CD4-positive, alpha-beta T cell treated with Interferon gamma for 1 hour (primary cell): ENCODE data around the gene VWA8.
A peak's percentile ranks its signal among the peaks of the same experiment; 100 is the strongest.
"Not testable (repeated sequence)": the region's sequence is repeated elsewhere in the genome, so short reads cannot be mapped to it uniquely, and the experiment has no call there.

Experiments
- DNase-seq: peaks from one replicate; pipeline ENCODE4 v3.0.0-alpha.2; 2020

VWA8 gene

GRCh38 chr13:41608111-41608838, 352.6 kb downstream of the VWA8 start:
- no peak for DNase-seq

DNA sequence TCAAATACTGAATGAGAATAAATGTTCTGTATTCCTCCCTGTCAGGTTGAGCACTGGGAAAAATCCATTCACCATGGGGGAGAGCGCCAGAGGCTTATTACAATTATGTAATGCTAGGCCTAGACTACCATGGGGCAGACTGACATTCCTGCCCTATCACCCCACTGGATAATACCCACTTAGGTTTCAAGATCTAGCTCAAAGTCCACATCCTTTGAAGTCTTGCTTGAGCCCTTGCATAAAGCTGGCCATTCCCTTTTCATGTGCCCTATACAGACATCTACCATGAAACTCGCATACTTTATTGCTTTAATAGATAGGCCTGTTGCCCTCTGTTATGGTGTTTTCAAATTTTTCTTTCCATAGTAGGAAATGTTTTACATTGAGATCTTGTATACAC, 354.3 kb downstream of the VWA8 start:
- no peak for DNase-seq

DNA sequence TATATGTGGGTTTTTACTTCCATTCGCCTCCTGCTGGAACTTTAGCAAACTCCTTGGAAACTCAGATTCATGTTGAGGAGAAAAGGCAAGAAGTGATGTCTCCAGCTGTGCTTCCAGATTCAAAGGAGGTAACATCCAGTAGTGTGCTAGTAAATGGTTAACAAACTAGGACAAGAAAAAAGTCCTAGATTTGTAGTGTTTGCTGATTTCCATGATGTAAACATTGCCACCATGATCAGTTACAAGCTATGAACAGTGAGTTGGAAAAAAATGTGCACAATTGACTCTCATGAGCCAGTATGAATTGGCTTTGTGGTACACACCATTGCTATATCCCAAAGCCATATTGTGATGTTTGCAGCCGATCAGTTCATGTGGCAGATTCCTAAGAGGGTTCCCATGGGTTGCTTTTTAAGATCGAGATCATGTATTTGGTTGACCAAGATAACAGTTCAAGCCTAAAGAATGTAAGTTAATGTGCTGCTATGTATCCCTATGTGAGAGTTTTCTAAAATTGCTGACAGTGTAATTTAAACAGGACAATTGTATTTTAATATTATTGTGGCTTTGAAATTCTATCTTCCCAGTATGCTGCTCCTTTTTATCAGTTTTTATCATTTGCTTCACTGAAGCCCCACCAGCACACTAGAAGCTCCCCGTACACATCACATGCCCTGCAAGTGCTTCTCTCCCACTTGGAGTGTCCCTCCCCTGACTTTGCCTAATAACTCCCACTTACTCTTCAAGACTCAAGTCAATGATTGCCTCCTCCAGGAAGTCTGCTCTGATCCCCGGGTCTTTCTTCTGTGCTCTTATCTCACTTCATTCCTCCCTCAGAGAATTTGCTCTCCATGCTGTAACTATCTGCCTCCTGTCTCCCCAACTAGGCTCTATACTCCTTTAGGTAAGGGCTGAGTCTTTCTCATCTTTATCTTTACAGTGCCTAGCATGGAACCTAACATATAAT, 355.3 kb downstream of the VWA8 start:
- DNase-seq = no peak

GRCh38 chr13:41603917-41604316, 357.0 kb downstream of the VWA8 start:
- DNase-seq = no peak

- DNase-seq = no peak
Measured at GRCh38 chr13:41601718-41602445, 359.0 kb downstream of the VWA8 start.

DNA sequence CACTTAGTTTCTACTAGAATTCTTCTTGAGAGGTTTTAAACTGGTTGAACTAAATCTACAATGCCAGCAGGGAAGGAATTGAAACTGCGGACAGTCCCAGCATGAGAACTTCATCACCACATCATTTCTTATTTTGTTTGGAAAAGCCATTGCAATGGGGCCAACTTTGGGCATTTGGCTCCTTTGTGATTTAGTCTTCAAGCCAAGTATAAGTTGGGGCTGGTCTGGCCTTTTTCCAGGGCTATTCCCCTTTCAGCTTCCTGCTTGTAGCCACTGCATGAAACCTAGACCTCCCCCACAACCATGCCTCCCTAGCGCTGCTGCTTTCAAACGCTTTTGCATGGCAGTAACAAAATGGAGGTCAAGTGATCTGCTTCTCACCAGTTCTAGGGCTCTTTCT, 361.3 kb downstream of the VWA8 start:
- DNase-seq = no peak

DNA sequence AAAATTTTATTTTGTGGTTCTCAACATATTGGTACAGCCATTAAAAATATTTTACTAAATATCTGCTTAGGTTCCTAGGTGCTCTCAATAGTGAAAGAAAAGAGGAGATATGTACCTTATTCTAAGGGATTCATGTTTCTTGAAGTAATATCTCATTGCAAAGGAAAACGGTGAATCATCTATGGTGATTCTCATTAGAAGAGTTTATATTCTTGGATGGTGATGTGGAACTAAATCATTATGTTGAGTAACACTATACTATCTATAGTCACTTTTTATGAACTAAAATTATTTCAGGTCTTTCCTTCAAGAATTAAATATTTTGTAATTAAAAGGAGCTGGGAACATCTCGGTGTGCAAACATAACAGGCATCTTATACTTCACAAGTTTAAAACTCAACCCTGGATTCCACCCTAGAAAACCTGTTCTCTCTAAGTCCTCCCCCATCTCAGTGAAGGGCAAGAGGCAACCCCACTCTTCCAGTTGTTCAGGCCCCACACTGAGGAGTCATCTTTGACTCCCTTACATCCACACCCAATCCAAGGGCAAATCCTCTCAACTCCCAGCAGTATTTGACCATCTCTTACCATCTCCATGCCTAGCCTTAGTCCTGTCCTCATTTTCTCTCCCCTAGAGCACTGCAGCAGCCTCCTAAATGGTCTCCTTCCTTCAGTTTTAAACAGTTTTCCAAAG, 363.4 kb downstream of the VWA8 start:
- no peak for DNase-seq

DNA sequence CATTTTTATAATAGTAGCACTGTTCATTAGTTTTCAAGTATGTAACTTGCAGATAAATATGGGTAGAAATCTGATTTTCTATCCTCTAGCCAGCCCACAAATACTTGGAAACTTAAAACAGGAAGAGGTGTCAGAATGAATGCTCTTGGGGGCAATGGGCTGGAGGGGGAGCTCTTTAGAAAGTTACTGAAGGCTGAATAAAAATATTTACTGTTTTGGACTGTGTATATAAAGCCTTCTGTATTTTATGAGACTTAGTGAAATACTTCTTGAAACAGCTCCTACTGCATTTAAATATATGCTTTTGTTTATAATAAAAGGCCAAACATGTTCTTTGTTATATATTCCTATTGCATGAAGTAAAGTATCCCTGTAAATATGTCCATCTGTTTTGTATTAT, 364.7 kb downstream of the VWA8 start:
- DNase-seq = no peak

DNA sequence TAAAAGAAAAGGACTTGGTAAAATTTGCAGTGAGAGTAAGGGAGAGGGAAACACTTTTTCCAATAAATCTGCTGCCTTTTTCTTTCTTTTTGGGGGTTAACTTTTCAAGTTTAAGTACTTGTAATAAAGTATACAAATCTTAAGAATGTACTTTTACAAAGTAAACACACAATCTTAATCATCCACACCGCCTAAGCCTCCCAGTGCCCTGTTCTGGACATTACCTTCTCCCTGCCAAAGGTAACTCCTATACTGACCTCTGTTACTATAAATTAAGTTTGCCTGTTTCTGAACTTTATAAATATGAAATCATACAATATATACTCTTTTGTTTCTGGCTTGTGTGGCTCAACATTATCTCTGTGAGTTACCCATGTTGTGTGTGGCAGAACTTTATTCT, 365.6 kb downstream of the VWA8 start:
- DNase-seq = no peak

- DNase-seq = no peak
Measured at GRCh38 chr13:41590643-41591042, 370.3 kb downstream of the VWA8 start.

DNA sequence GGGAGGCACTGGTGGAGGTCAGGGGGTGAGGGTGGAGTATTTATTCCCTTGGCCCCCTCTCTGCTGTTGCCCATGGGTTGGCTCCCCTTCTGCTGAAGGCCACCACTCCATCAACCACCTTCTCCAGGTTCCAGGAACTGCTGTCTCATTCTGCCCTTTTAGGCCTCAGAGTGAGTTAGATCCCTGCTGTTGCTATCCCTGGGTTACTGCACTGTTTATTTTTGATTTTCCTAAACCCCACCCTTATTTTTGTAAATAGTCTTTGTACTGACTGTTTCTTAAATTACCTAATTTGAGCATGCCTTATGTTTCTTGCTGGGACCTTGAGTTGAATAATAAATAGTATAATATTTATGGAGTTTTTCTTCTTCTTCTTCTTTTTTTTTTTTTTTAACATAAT, 370.8 kb downstream of the VWA8 start:
- DNase-seq = no peak

DNA sequence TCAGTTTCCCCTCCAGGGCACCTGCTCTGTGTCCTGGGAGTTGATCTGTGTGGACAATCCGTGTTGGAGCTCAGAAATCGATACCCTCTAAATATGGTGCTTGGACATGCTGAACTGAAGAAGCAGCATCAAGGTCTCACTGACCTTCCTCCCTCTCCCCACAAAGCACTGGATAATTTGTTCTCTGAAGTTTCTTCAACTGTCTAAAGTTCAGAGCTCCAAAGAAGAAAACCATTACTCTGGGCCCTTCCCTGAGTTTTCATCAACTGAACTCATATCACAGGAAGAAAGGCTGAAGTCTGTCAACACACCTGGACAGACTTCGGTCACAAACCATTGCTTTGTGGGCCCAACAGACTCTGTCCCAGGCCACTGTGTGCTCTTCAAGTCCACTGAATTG, 371.5 kb downstream of the VWA8 start:
- DNase-seq = no peak

DNA sequence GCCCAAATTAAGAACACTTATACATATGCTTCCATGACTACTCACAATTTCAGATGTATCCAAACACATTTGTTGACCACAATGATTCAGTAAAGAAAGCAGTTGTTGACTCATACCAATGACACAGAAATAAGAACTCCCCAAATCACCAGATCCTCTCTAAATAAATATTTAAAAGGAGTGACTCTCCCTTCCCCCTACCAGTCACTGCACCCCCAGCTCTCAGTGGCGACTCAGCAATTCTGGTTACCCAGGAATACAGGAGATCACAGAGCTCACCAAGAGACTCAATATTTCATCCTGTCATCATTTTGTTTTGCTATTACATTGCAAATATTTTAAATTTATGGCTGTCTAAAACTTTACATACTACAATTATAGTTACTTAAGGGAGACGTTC, 372.0 kb downstream of the VWA8 start:
- DNase-seq = peak; percentile 57

DNA sequence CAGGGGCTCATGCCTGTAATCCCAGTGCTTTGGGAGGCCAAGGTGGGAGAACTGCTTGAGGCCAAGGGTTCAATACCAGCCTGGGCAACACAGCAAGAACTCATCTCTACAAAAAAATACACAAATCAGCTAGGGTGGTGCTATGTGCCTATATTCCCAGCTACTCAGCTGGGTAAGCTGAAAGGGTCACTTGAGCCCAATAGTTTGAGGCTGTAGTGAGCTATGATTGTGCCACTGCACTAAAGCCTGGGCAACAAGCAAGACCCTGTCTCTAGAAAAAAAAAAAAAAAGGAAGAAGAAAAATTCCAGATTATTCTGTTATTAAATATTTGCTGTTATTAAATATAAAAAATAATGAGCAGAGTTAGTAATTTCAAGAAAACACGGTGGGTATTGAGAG, 372.5 kb downstream of the VWA8 start:
- no peak for DNase-seq

- DNase-seq = peak; percentile 30
Measured at GRCh38 chr13:41587490-41587889, 373.4 kb downstream of the VWA8 start.

DNA sequence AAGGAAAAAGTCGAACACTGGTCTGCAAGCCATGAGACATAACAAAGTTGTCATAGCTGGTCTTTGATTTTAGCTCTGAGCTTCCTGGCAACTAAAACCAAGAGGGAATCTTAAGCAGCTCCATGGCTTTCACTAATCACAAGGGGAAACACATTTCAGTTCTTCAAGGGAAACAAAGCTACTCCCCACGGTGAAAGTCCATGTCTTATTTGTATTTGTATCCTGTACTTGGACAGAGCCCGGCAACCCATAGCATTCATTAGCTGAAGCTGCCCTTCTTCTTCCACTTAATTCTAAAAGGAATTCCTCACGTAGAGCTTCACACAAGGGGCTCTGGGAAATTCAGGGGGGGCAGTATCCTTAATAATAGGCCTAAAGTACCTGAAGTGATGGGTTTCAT, 374.7 kb downstream of the VWA8 start:
- DNase-seq = no peak

DNA sequence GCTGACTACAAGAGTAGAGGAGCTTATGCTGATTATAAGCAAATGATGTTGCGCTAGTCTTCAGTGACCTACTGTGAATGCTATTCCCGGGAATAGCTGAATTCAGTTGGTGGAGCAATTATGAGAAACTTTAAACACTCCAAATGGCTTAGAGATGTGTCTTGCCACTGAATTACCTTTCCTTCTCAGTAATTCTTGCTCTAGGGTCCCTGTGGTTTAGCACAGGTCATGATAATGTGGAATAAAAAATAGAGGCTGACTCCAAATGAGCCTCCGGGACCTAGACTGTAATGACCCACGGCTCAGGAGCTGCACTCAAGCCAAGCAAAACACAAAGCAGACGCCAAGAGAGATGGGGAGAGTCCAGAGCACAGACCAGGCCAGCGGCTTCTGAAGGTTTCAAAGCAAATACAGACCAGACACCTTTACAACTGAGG, 378.9 kb downstream of the VWA8 start:
- no peak for DNase-seq

- no peak for DNase-seq
Measured at GRCh38 chr13:41580345-41580744, 380.6 kb downstream of the VWA8 start.

GRCh38 chr13:41579881-41580280, 381.0 kb downstream of the VWA8 start:
- no peak for DNase-seq

- no peak for DNase-seq
Measured at GRCh38 chr13:41579168-41579567, 381.7 kb downstream of the VWA8 start.

DNA sequence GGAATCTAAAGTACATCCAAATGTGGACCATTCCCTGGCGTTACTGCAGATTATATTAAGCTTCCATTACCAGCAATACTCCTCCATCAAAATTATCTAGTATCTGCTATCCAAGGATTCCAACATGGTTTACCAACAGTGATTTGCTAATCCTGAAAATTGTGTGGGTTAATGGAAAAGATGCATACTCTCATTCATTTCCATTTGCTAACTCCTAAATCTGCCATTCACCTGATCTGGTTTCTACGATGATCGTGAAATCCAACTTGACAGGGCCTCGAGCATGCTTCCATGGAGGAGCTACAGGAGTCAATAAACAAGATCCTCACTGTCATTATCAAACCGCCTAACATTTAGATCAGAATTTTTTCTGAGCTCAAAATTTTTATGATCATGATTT, 382.5 kb downstream of the VWA8 start:
- DNase-seq = no peak

GRCh38 chr13:41577436-41577835, 383.5 kb downstream of the VWA8 start:
- DNase-seq = no peak

GRCh38 chr13:41573640-41574039, 387.3 kb downstream of the VWA8 start:
- DNase-seq = not testable (repeated sequence)
